ENCODE data around the gene ACP5.
A peak's percentile ranks its signal among the peaks of the same experiment; 100 is the strongest.

The ACP5 gene

DNA sequence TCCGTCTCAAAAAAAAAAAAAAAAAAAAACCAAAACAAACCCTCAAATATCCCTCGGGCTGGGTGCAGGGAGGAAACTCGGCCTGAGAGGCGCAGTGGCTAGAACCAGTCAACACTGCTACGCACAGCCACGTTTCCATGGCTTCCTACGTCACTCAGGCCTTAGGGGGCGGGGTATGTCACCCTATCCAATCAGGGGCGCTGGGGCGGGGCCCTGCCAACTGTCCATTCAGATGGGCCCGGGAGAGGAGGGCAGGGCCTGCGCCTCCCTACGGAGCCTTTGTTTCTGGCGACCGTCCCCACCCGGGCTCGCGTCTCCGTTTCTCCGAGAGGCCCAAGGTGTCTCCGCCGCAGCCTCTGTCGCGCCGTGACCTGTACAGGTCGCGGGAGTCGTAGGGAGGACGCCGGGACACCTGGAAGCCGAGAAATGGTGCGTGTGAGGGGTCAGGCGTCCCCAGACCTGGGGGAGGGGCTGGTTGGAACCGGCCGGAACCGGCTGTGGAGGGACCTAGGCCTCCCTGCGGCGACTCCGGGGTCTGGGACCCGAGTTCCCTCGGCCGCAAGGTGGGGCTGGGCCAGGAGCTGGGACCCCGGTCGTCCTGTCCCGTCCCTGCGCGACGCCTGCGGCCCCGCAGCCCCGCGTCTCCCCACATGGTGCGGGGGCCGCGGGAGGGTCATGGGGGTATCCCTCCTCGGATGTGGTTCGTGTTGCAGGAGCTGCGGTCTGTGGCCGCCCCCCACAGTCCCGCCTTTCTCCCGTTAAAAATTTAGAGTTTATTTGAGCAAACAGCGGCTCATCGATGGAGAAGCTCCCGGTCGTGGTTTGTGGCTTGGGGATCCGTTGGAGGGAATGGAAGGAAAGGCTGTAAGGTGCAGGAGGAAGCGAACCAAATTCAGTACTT is 20.0 kb upstream of the ACP5 start, which contains the start of gene ZNF627:
TSS of gene ZNF627 (plus strand) at position 282 of the 901 bp plus-strand sequence. CDS start at position 427, 145 bp downstream.
- peak within 1 kb of the TSS; percentile 95 for H3K4me3 Mint-ChIP-seq
- peaks cover 9% of the 10 kb centered on the region for H3K27me3 Mint-ChIP-seq (ENCODE audit: low read depth, poor library complexity)

GRCh38 chr19:11596156-11596555 is 18.7 kb upstream of the ACP5 start:
- H3K4me3 Mint-ChIP-seq: no peak overlapping the region
- H3K4me1 Mint-ChIP-seq: peaks cover 12% of the 10 kb centered on the region
- DNase-seq: no peak
- TF ChIP-seq CTCF (IDR thresholded peaks at IDR 0.05): no peak
- H3K27me3 Mint-ChIP-seq (ENCODE audit: low read depth, poor library complexity): peaks cover 9% of the 10 kb centered on the region
- peaks cover 39% of the 10 kb centered on the region for H3K9me3 Mint-ChIP-seq
- H3K36me3 Mint-ChIP-seq (ENCODE audit: low read depth): peaks cover 36% of the 10 kb centered on the region
- no peak overlapping the region for H3K27ac Mint-ChIP-seq

More for the DNA sequence above, 20.0 kb upstream of the ACP5 start, which contains the start of gene ZNF627:
- Mint-ChIP-seq H3K9me3 (peaks cover 52% of the 10 kb centered on the region), H3K4me1 (peaks cover 12% of the 10 kb centered on the region), H3K36me3 (ENCODE audit: low read depth) (peaks cover 49% of the 10 kb centered on the region), H3K27ac (peak within 1 kb of the TSS; percentile 99)
- peak; percentile 96 for DNase-seq
- no peak for TF ChIP-seq CTCF (IDR thresholded peaks at IDR 0.05)

DNA sequence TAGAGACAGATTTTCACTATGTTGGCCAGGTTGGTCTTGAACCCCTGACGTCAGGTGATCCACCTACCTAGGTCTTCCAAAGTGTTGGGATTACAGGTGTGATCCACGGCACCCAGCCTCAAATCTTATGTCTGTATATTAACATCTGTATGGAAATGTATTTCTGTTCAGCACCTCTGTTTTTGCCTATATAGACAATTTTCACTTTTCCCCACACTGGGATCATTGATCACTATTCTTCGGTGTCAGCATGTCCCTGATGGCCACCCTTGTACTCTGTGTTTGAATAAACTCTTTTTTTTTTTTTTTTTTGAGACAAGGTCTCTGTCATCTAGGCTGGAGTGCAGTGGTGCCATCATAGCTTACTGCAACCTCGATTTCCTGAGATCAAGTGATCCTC is 16.6 kb upstream of the ACP5 start:
- Mint-ChIP-seq H3K36me3 (ENCODE audit: low read depth) (peaks cover 15% of the 10 kb centered on the region), H3K27me3 (ENCODE audit: low read depth, poor library complexity) (peaks cover 9% of the 10 kb centered on the region), H3K4me1 (peaks cover 12% of the 10 kb centered on the region), H3K27ac (no peak overlapping the region), H3K9me3 (peaks cover 19% of the 10 kb centered on the region), H3K4me3 (no peak overlapping the region)
- DNase-seq: no peak
- no peak for TF ChIP-seq CTCF (IDR thresholded peaks at IDR 0.05)

DNA sequence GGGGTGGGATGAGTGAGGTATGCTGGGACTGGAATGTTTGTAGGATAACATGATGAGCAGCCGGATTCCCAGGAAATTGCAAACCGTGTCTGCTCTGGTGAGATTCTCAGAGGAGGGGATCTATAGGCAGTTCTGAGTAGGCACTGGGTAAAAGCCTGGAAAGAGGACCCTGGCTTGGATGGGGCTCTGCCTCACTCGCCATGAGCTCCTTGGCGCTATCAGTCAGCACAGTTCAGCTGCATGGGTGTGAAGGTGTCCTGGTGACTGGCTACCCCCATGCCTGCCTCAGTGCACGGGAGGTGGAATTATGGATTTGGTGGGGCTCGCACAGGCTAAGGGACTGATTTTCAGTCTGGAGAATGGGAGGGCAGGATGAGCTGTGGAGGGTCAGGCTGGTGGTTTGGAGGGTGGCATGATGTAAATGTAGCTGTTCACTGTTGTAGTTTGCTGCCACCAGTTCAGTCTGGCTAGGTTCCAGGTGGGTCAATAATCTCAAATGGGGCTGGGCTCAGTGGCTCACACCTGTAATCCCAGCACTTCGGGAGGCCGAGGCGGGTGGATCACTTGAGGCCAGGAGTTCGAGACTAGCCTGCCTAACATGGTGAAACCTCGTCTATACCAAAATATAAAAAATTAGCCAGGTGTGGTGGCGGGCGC is 10.7 kb upstream of the ACP5 start:
- H3K4me1 Mint-ChIP-seq: no peaks in the 10 kb centered on the region
- H3K27me3 Mint-ChIP-seq (ENCODE audit: low read depth, poor library complexity): peaks cover 33% of the 10 kb centered on the region
- no peaks in the 10 kb centered on the region for H3K9me3 Mint-ChIP-seq
- no peak overlapping the region for H3K27ac Mint-ChIP-seq
- no peak for DNase-seq
- TF ChIP-seq CTCF (IDR thresholded peaks at IDR 0.05): no peak
- H3K4me3 Mint-ChIP-seq: no peak overlapping the region
- H3K36me3 Mint-ChIP-seq (ENCODE audit: low read depth): no peaks in the 10 kb centered on the region

DNA sequence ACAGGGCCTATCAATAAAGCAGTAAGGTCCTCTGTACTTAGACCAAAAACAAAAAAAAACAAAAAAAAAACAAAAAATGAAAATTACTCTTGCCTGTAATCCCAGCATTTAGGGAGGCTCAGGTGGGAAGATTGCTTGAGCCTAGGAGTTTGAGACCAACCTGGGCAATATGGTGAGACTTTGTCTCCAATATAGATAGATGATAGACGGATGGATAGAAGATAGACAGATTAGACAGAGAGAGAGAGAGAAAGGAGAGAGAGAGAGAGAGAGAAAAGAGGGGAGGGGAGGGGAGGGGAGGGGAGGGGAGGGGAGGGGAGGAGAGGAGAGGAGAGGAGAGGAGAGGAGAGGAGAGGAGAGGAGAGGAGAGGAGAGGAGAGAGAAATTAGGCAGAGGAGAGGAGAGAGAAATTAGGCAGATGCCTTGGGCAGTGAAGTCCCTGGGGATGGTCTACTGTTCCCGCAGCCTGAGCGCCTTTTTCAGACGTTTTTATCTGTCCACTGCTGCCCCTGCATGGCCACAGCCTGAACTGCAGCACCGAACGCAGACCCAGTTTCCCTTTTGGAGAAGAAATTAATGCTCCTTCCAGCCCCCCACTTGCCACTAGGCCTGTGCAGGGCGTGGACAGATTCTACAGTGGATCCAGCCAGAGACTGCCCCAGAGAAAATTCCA is 10.0 kb upstream of the ACP5 start:
- H3K4me1 Mint-ChIP-seq: no peaks in the 10 kb centered on the region
- no peak overlapping the region for H3K27ac Mint-ChIP-seq
- peak; percentile 75 for TF ChIP-seq CTCF (IDR thresholded peaks at IDR 0.05)
- H3K36me3 Mint-ChIP-seq (ENCODE audit: low read depth): no peaks in the 10 kb centered on the region
- peak; percentile 84 for DNase-seq
- no peak overlapping the region for H3K4me3 Mint-ChIP-seq
- no peaks in the 10 kb centered on the region for H3K9me3 Mint-ChIP-seq
- peaks cover 38% of the 10 kb centered on the region for H3K27me3 Mint-ChIP-seq (ENCODE audit: low read depth, poor library complexity)

Data from nephron progenitor cell (in vitro differentiated cells).